GM19372 (cell line): ENCODE results near the gene CDH13.

ENCODE experiments used
- ATAC-seq: cut with Tn5 transposase; IDR thresholded peaks from one replicate; pipeline ENCODE4 v1.9.1; 2021; ENCODE audit warnings: mild to moderate bottlenecking, low read depth, moderate library complexity; ENCODE audit not compliant: unreplicated experiment

CDH13 gene

GRCh38 chr16:83715217-83715920 is 1088.6 kb downstream of the CDH13 start:
- ATAC-seq, result no peak

DNA sequence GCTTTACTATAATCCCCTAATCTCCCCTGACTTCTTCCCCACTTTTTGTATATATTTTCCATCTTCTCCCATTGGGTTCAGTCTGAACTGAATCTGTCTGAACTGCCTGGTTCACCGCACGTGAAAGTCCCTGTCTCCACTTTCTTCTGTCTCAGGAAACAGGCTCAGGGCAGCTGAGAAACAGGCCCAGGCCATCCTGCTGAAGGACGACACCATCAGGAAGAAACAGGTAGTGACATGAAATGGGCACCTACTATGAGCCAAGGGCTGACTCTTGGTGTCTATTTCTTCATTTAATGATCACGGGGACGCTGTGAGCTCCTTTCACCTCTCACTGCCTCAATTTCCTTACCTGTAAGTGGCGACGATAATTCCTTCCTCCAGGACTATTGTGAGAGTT is 1090.5 kb downstream of the CDH13 start:
- ATAC-seq, result no peak

- ATAC-seq, result no peak
Measured at GRCh38 chr16:83717814-83718213, 1091.0 kb downstream of the CDH13 start.

DNA sequence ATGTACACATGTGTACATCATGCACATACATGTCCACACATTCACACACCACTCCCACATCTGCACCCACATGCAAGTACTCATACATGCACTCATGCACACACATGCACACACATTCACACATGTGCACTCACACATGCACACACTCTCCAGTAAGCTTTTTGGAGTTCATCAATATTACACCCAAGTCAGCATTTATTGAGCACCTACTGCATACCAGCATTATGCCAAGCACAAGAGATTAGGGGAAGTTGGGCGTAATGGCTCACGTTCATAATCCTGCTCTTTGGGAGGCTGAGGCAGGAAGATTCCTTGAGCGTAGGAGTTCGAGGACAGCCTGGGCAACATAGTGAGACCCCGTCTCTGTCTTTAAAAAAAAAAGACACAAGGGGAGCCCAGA is 1093.4 kb downstream of the CDH13 start:
- no peak for ATAC-seq

- ATAC-seq, result no peak
Measured at GRCh38 chr16:83720981-83721380, 1094.2 kb downstream of the CDH13 start.

DNA sequence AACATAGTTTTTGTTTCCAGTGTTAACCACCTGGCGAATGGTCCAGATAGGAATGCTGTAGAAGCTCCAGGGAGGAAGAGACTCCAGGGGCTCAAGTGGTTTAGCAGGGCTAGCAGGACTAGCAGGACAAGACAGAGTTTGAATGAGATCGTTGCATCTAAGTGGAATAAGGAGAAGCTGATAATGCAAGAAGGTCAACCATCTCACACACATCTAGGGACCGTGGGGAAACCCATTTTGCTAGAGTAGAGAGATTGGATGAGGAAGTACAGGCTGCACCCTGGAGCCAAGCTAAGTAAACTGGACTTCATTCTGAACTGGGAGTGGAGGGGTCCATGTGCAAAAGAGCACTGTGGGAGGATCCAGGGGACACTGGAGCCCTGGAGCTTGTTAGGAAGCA is 1094.9 kb downstream of the CDH13 start:
- no peak for ATAC-seq

DNA sequence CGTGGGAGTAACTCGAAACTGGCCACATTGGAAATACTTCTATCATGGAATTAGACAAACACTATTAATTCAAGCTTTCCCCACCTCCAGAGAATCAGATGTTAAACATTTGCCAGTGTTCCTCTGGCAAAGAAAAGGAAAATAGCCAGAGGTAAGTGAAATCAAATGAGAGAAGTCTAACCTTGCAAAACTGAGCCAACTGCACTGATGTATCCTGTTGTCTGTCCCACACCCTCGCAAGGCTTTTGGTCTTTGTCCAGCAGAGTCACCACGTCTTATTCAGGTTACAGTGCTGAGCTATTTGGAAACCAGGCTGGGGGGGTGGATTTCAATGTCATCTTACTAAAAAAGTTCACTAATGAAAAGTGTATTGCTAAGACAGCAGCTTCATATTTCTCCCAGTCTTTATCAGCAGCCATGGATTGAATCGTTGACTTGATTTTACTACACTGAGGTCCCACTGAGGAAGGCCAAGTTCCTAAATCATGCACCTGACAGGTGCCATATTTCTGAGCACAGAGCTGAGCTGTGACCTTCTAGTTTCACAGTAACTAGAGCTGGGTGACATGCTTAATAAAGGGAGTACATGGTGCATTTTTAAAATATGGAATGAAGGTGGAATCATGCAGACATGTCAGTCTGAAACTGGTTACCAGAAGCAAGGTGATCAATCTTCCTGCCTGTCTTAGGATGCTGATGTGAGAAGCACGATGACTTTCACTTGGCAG is 1095.9 kb downstream of the CDH13 start:
- ATAC-seq, result no peak

GRCh38 chr16:83723244-83723643 is 1096.5 kb downstream of the CDH13 start:
- ATAC-seq, result no peak

- no peak for ATAC-seq
Measured at GRCh38 chr16:83723901-83724300, 1097.1 kb downstream of the CDH13 start.

DNA sequence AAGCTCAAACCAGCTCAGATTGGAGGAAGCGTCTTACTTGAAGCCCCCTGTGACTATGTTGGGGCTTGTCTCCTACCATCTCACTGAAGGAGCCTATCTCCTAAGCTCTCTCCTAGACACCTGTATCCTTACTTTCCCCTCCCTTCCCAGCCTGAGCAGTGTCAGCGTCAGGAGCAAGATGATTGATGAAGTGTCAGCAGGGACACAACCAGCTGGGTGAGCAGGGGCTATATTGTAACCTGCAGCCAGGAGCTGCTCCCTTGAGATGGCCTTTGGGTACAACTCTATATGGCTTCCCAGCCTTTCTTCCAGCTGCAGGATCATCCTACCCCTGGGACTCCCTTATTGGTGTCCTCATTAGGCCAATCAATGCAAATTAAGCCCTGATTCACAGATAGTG is 1097.8 kb downstream of the CDH13 start:
- no peak for ATAC-seq

- ATAC-seq, result no peak
Measured at GRCh38 chr16:83725313-83725712, 1098.5 kb downstream of the CDH13 start.

DNA sequence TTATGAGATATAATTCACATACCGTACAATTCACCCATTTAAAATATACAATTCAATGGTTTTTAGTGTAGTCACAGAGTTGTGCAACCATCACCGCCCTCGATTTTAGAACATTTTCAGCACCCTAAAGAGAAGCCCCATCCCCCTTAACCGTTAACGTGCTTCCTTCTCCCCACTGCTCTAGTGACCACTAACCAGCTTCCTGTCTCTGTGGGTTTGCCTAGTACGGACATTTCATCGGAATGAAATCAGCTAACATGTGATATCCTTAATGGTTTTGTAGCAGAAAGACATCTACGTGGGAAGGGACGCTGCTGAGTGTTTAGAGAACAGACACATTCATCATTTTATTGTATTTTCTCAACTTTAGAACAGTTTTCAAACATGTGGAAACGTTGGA is 1100.2 kb downstream of the CDH13 start:
- no peak for ATAC-seq

DNA sequence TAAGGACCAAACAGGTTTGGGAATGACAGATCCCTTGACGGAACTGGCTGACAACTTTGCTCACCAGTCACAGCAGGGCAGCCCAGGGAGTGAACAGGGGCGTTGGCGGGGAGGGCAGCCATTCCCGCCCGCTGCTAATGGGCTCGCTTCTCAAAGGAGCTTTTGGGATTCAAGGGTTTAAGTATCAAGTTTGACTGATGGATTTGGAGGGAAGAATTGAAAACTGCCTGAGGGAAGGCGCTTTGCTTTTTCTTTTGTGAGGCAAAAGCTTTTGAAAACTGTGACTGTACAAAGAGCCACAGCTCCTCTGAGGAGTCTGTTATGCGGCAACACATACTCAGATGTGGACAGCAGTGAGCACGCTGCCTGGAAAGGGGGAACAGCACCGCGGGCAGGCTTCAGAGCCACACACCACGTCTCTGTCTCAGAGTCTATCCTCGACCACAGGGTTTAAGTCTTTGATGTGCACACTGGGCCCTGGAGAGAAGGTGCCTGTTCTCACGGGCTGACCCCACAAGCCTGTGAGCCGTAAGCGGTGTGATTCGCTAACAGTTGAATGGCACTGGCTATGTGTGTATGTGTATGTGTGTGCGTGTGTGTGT is 1101.1 kb downstream of the CDH13 start:
- no peak for ATAC-seq

DNA sequence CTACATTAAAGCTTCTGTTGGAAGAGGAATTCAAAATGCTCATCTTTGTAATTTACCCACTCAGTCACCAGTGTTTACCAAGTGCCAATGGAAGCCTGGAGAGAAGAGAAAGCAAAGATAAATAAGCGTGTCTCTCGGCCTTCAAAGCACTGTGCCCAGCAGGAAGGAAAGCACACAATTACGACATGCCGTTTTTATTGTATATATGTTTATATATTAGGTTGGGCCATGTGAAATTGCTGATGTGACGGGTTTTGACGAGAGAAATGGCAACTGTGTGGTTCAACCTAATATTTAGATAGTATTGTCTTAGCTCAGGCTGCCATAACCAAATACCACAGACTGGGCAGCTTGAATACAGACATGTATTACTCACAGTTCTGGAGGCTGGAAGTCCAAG is 1101.7 kb downstream of the CDH13 start:
- ATAC-seq, result no peak

- ATAC-seq, result no peak
Measured at GRCh38 chr16:83730812-83731211, 1104.0 kb downstream of the CDH13 start.

DNA sequence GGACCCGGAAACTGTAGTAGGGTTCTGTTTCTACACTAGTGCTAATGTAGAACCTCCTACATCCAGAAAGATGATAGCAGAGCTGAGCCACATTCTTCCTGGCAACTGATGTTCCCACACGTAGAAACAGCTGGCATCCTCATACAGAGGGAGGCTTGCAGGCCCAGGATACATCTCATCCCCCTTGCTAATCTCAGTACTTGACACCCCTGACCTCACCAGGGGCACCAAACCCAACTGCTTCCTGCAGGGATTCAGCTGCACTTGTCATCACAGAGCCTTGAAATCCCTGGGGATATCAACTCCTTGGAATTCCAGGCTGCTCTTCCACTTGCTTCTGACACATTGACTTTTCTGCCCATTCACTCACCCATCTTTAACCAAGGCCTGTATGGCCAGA is 1105.8 kb downstream of the CDH13 start:
- no peak for ATAC-seq

DNA sequence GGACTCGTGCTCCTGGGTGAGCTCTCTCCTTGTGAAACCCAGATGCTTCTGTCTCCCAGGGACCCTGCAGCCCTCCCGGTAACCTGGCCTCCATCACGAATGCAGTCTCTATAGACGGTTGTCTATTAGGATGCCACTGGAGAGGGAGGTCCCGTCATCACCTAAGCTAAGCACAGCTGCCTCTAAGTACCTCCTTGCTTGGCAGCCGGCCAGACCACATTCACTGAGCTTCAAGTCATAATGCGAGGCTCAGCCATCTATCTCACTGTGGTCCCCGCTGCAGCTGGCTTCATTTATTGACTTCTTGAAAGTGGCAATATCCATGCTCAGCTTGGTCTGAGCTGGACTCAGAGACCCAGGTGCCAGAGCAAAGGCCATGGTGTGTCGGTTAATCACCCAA is 1106.5 kb downstream of the CDH13 start:
- no peak for ATAC-seq

GRCh38 chr16:83734136-83734535 is 1107.4 kb downstream of the CDH13 start:
- no peak for ATAC-seq

DNA sequence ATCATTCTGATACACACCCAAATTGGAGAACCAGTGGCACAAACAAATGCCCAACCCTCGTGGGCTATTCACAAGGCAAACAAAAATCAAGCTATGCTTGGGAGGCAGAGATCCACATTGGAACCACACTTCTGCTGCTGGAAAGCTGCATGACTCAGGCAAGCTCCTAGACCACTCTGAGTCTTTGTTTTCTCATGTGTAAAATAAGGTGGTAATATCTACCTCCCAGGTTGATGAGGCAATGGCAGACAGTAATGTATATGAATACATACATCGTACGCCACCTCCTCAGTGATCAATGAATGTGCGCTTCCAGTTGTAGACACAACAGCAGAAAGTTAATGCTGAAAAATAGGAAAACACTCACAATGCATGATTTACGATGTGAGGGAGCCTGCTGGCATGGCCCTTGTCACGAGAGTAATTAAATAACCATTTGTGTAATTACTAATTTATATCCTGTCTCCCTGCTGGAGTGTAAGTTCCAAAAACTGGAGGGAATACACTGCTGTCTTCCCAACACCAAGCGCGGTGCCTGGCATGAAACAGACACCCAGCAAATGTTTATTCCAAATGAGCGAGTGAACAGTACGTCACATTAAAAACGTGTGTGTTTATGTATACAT is 1111.1 kb downstream of the CDH13 start:
- ATAC-seq, result no peak

GRCh38 chr16:83738923-83739503 is 1112.2 kb downstream of the CDH13 start:
- ATAC-seq, result no peak
